ENCODE measurements around the gene MRPS5.
A peak's percentile ranks its signal among the peaks of the same experiment; 100 is the strongest.

The MRPS5 gene

DNA sequence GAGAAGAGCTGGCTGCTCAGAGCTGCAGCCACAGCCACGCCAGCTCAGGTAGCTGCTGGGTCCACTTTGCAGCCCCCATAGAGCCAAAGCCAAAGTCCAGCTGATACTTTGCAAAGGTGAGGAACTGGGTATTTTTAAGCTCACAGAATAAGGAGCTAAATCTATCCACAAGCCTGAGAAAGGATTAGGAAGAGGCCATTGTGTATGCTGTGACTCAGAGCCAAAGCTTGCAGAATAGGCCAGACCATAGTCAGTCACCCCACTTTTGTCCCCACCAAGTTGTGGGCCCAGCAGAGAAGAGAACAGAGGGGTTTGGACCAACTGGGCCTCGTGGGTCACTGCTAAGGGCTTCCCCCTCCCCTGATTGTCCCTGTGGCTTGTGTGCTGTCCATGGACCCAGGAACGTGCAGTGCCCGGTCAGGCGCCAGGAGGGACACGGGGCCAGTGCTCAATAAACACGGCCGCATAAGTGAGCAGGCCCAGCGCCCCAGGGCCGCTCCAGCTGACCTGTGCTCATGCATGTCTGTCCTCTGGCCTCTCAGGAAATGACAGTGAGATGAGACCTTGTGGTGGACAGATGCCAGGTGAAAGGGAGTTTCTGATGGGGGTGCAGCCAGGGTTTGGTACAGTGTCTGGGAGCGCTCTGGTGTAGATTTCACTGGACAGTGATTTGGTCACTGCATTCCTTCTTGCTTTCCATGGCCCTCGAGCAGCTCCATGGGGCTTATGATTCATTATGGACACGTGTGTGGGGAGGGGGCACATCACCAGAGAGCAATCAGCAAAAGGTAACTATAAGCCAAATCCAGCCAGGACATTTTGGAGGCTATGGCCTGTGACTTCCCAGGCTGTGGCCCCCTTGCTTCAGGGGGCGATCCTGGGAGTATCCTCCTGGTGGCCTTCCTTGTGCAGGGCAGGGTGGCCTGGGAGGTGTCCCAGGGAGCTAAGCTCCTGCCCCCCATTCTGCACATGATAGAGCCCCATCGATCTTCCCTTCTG lies 64.8 kb downstream of the MRPS5 start:
- TF ChIP-seq, protein P1, sequence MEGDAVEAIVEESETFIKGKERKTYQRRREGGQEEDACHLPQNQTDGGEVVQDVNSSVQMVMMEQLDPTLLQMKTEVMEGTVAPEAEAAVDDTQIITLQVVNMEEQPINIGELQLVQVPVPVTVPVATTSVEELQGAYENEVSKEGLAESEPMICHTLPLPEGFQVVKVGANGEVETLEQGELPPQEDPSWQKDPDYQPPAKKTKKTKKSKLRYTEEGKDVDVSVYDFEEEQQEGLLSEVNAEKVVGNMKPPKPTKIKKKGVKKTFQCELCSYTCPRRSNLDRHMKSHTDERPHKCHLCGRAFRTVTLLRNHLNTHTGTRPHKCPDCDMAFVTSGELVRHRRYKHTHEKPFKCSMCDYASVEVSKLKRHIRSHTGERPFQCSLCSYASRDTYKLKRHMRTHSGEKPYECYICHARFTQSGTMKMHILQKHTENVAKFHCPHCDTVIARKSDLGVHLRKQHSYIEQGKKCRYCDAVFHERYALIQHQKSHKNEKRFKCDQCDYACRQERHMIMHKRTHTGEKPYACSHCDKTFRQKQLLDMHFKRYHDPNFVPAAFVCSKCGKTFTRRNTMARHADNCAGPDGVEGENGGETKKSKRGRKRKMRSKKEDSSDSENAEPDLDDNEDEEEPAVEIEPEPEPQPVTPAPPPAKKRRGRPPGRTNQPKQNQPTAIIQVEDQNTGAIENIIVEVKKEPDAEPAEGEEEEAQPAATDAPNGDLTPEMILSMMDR (IDR thresholded peaks at IDR 0.05; ENCODE audit: insufficient read depth, low read depth, low read length, missing control alignments), result no peak
- H3K4me3 ChIP-seq (ENCODE audit: low read depth, low read length), result no peak overlapping the region
- no peak for DNase-seq (ENCODE audit: low read depth)

DNA sequence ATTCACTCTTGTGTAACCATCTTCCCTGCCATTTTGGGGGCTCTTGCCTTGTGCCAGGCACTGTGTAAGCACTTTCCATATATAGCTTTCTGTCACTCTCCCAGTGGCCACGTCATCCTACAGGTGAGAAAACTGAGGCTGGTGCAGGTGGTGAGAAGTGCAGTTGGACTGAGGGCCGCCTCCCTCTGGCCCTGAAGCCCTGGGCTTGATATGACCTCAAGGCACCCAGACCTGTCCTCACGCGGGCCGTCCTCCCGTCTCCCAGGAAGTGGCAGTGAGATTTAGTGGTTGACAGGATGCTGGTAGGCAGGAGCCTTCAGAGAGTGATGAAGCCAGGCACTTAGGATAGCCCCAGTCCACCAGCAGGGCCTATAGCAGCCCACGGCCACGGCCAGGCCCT lies 65.6 kb downstream of the MRPS5 start:
- TF ChIP-seq, protein P1 (IDR thresholded peaks at IDR 0.05; ENCODE audit: insufficient read depth, low read depth, low read length, missing control alignments), result no peak

DNA sequence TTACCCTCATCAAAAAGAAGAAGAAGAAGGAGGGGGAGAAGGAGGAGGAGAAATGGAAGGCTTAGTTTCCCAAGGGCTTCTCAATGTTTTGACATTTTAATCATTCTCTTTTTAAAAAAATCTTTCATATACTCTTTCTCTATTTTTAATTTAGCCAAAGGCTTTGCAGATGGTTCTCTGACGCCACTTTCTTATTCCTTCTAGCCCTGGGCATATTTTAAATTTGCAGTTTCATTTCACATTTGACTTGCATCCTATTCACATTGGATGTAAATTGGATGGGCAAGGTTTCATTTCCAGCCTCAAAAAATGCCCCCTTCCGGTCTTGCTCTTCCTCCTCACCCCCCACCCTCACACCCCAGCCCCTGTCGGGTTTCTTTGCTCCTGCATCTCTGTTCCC lies 66.3 kb downstream of the MRPS5 start:
- TF ChIP-seq, protein P1 (IDR thresholded peaks at IDR 0.05; ENCODE audit: insufficient read depth, low read depth, low read length, missing control alignments), result no peak
- no peak overlapping the region for H3K4me3 ChIP-seq (ENCODE audit: low read depth, low read length)
- no peak for DNase-seq (ENCODE audit: low read depth)

More for the DNA sequence above, 65.6 kb downstream of the MRPS5 start:
- H3K4me3 ChIP-seq (ENCODE audit: low read depth, low read length), result no peak overlapping the region
- DNase-seq (ENCODE audit: low read depth), result no peak

DNA sequence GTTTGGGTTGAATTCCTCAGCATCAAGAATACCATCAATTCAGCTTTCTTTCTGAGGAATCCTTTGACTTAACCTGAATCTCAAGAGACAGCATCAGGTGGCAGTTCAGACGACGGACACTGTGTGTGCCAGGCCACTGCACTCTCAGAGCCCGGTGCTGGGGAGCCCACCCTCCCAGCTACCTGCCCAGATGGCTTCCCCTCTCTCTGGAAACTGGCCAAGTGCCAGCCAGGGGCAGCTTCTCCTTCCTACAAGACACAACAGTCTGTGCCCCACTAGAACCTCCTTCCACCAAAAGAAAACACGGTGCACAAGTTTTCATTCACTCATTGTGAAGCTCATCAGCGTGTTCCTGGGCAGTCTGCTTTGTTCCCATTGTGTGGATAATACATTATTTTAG lies 67.6 kb downstream of the MRPS5 start:
- no peak overlapping the region for H3K4me3 ChIP-seq (ENCODE audit: low read depth, low read length)
- DNase-seq (ENCODE audit: low read depth), result no peak
- TF ChIP-seq, protein P1 (IDR thresholded peaks at IDR 0.05; ENCODE audit: insufficient read depth, low read depth, low read length, missing control alignments), result no peak

DNA sequence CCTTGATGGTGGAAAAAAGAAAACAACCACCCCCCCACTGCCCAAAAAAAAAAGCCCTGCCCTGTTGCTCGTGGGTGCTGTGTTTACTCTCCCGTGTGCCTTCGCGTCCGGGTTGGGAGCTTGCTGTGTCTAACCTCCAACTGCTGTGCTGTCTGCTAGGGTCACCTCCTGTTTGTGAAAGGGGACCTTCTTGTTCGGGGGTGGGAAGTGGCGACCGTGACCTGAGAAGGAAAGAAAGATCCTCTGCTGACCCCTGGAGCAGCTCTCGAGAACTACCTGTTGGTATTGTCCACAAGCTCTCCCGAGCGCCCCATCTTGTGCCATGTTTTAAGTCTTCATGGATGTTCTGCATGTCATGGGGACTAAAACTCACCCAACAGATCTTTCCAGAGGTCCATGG lies 68.1 kb downstream of the MRPS5 start:
- TF ChIP-seq, protein P1 (IDR thresholded peaks at IDR 0.05; ENCODE audit: insufficient read depth, low read depth, low read length, missing control alignments), result peak; percentile 29
- H3K4me3 ChIP-seq (ENCODE audit: low read depth, low read length), result no peak overlapping the region
- peak; percentile 64 for DNase-seq (ENCODE audit: low read depth)

DNA sequence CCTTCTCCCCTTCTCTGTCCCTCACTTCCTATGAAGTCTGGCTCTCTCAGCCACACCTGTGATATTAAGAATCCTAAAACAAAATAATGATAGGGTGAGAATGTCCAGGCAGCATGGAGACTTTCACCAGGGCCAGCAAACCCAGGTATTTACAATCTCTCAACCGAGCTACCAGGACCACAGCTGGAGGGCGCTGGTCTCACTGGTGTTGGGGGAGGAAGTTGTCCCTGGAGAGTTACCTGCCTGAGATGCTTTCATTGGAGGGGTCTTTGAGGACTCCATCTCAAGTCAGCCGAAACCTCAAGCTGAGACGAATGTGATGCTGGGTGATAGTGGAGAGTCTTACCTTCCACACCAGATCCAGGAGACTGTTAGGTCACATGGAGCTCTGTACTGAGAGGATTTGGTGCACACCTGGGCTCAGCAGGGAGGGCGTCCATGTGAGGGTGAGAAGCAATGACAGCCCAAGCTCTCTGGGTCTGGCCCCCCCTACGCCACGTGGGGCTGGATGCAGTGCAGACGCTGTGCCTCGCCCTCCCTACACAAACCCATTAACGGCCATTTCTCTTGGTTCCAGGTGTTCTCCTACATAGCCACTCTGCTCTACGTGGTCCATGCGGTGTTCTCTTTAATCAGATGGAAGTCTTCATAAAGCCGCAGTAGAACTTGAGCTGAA lies 68.7 kb downstream of the MRPS5 start:
- no peak overlapping the region for H3K4me3 ChIP-seq (ENCODE audit: low read depth, low read length)
- TF ChIP-seq, protein P1 (IDR thresholded peaks at IDR 0.05; ENCODE audit: insufficient read depth, low read depth, low read length, missing control alignments), result no peak
- no peak for DNase-seq (ENCODE audit: low read depth)

All from GM12865 (cell line).